ENCODE measurements around the gene EPPIN. TPM values are rescaled to one million over a fixed set of nuclear protein-coding genes. Genes with fewer than 3 reads are reported as not detected.

Gene EPPIN
- total RNA-seq (not detected), polyA plus RNA-seq (ENCODE audit: insufficient read depth, low read depth, low replicate concordance) (not detected)
- long read RNA-seq, donor 1, result 0 reads
- long read RNA-seq, donor 2, result 0 reads
- long read RNA-seq, donor 3, result 0 reads
- long read RNA-seq, donor 4, result 0 reads
- long read RNA-seq, donor 5, result 0 reads
- long read RNA-seq, donor 6, result 0 reads
- long read RNA-seq, donor 7, result 0 reads
- long read RNA-seq, donor 8, result 0 reads
- long read RNA-seq, donor 9, result 0 reads
- long read RNA-seq, donor 10, result 0 reads

DNA sequence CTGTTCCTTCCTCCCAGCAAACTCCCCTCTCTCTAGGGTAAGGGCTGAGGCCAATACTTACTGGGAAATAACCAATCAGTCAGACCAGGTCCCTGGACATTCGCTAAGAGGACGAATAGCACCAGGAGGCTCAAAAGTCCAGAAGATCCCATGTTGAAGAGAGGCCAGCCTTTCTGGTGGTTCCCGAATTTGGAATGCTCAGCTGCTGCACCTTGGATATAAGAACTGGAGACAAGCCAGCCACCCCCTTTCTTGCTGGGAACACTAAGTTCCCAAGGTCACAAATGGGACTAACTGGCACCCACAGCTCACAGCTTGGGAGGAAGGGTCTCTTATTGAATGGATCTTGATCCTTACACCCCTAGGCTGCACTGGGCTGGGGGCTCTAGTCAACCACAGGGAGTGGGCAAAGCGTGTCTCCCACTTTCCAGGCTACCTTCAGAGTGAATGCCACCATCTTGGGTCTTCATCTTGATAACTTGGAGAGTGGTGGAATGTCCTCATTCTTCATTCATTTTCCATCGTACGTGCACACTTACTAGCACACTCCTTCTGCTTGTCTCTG lies at the start of gene EPPIN:
Gene EPPIN, minus strand, starts transcription at position 196 of the 565 bp plus-strand sequence. Its CDS starts 44 bp downstream, at position 152.
- Histone ChIP-seq H3K27ac (ENCODE audit: low read depth in 2 of 2, low read length in 2 of 2) (no peak within 1 kb of the TSS), H3K4me3 (ENCODE audit: low read length in 3 of 3) (no peak within 1 kb of the TSS), H3K36me3 (ENCODE audit: control insufficient read depth in 2 of 3, insufficient read depth in 3 of 3, low read length in 3 of 3) (no peaks in the 10 kb centered on the region), H3K4me1 (ENCODE audit: control insufficient read depth in 2 of 3, insufficient read depth in 2 of 3, low read depth in 1 of 3, low read length in 3 of 3) (no peaks in the 10 kb centered on the region), H3K9ac (ENCODE audit: low read length in 3 of 3) (no peak within 1 kb of the TSS), H3K27me3 (ENCODE audit: control insufficient read depth, insufficient read depth, low read length) (no peaks in the 10 kb centered on the region), H3K9me3 (ENCODE audit: control insufficient read depth in 2 of 3, insufficient read depth in 1 of 3, low read length in 3 of 3) (no peaks in the 10 kb centered on the region)
- FAIRE-seq, result no peak
- intact Hi-C loops (cut with DNase I), result no loop called here
- TF ChIP-seq, protein P1, sequence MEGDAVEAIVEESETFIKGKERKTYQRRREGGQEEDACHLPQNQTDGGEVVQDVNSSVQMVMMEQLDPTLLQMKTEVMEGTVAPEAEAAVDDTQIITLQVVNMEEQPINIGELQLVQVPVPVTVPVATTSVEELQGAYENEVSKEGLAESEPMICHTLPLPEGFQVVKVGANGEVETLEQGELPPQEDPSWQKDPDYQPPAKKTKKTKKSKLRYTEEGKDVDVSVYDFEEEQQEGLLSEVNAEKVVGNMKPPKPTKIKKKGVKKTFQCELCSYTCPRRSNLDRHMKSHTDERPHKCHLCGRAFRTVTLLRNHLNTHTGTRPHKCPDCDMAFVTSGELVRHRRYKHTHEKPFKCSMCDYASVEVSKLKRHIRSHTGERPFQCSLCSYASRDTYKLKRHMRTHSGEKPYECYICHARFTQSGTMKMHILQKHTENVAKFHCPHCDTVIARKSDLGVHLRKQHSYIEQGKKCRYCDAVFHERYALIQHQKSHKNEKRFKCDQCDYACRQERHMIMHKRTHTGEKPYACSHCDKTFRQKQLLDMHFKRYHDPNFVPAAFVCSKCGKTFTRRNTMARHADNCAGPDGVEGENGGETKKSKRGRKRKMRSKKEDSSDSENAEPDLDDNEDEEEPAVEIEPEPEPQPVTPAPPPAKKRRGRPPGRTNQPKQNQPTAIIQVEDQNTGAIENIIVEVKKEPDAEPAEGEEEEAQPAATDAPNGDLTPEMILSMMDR (IDR thresholded peaks at IDR 0.05; ENCODE audit: borderline replicate concordance, extremely low read depth, insufficient read depth), result no peak
- no peak for DNase-seq

DNA sequence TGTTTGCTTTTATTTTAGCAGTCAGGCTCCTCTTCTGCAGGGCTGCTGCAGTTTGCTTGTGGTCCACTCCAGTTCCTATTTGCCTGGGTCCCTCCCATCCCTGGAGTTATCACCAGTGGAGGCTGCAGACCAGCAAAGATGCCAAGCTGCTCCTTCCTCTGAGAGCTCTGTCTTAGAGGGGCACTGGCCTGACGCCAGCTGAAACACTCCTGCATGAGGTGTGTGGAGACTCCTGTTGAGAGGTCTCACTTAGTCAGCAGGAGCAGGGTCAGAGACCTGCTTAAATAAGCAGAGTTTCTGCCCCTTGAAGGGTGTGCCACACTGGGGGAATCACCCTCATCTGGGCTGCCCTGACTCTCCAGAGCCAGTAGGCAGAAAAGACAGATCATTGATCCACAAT lies 48.0 kb upstream of the EPPIN start:
- no peaks in the 10 kb centered on the region for H3K27me3 ChIP-seq (ENCODE audit: control insufficient read depth, insufficient read depth, low read length)
- H3K27ac ChIP-seq (ENCODE audit: low read depth in 2 of 2, low read length in 2 of 2), result no peak overlapping the region
- DNase-seq, result no peak
- no peaks in the 10 kb centered on the region for H3K9me3 ChIP-seq (ENCODE audit: control insufficient read depth in 2 of 3, insufficient read depth in 1 of 3, low read length in 3 of 3)
- H3K9ac ChIP-seq (ENCODE audit: low read length in 3 of 3), result no peak overlapping the region
- TF ChIP-seq, protein P1 (IDR thresholded peaks at IDR 0.05; ENCODE audit: borderline replicate concordance, extremely low read depth, insufficient read depth), result no peak
- no peaks in the 10 kb centered on the region for H3K4me1 ChIP-seq (ENCODE audit: control insufficient read depth in 2 of 3, insufficient read depth in 2 of 3, low read depth in 1 of 3, low read length in 3 of 3)
- FAIRE-seq, result no peak
- no peak overlapping the region for H3K4me3 ChIP-seq (ENCODE audit: low read length in 3 of 3)
- no peaks in the 10 kb centered on the region for H3K36me3 ChIP-seq (ENCODE audit: control insufficient read depth in 2 of 3, insufficient read depth in 3 of 3, low read length in 3 of 3)
- intact Hi-C loops (cut with DNase I), result no loop called here

DNA sequence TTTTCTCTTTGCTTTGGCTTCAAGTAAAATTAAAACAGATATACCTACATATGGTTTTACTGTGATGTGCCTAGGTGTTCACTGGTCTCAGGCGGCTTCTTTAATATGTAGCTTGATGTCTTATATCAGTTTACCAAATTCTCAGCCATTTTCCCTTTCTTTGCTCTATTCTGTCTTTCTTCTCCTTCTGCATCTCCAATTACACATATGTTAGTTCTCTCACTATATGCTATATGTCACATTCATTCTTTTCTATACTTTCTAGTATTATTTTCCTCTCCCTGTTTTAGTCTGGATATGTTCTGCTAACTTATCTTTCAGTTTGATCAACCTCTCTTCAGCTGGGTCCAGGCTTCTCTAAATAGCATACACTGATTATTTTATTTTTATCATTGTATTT lies 46.3 kb upstream of the EPPIN start:
- FAIRE-seq (no peak), DNase-seq (no peak)
- Histone ChIP-seq H3K4me1 (ENCODE audit: control insufficient read depth in 2 of 3, insufficient read depth in 2 of 3, low read depth in 1 of 3, low read length in 3 of 3) (no peaks in the 10 kb centered on the region), H3K27me3 (ENCODE audit: control insufficient read depth, insufficient read depth, low read length) (no peaks in the 10 kb centered on the region), H3K9me3 (ENCODE audit: control insufficient read depth in 2 of 3, insufficient read depth in 1 of 3, low read length in 3 of 3) (no peaks in the 10 kb centered on the region), H3K4me3 (ENCODE audit: low read length in 3 of 3) (no peak overlapping the region), H3K9ac (ENCODE audit: low read length in 3 of 3) (no peak overlapping the region), H3K27ac (ENCODE audit: low read depth in 2 of 2, low read length in 2 of 2) (no peak overlapping the region), H3K36me3 (ENCODE audit: control insufficient read depth in 2 of 3, insufficient read depth in 3 of 3, low read length in 3 of 3) (no peaks in the 10 kb centered on the region)
- TF ChIP-seq, protein P1 (IDR thresholded peaks at IDR 0.05; ENCODE audit: borderline replicate concordance, extremely low read depth, insufficient read depth), result no peak
- intact Hi-C loops (cut with DNase I), result no loop called here

All from kidney (tissue), 22 donors.